Limb (tissue), 2 donors: Measurements from ENCODE around the gene FOXP1.
A peak's percentile ranks its signal among the peaks of the same experiment; 100 is the strongest.
"Not testable (repeated sequence)": the region's sequence is repeated elsewhere in the genome, so short reads cannot be mapped to it uniquely, and the experiment has no call there.

Source experiments
- DNase-seq, 2 donors: peaks; one replicate each; pipeline ENCODE4 v3.0.0-alpha.2; 2016; ENCODE audit errors: extremely low spot score in 2 of 2

Gene FOXP1

GRCh38 chr3:71345429-71346040 is 238.0 kb downstream of the FOXP1 start:
- DNase-seq: peak in 1 of 2 donors; percentile 45

- no peak for DNase-seq
These were observed 241.8 kb downstream of the FOXP1 start for GRCh38 chr3:71341721-71342120.

GRCh38 chr3:71339049-71339448 is 244.5 kb downstream of the FOXP1 start:
- no peak for DNase-seq

- no peak for DNase-seq
These were observed 250.7 kb downstream of the FOXP1 start for GRCh38 chr3:71332813-71333212.

GRCh38 chr3:71330909-71331308 is 252.6 kb downstream of the FOXP1 start:
- no peak for DNase-seq

GRCh38 chr3:71330505-71330904 is 253.0 kb downstream of the FOXP1 start:
- no peak for DNase-seq

GRCh38 chr3:71329817-71330216 is 253.7 kb downstream of the FOXP1 start:
- no peak for DNase-seq

GRCh38 chr3:71328926-71329325 is 254.6 kb downstream of the FOXP1 start:
- no peak for DNase-seq

GRCh38 chr3:71327936-71328335 is 255.6 kb downstream of the FOXP1 start:
- DNase-seq: no peak

- no peak for DNase-seq
These were observed 257.8 kb downstream of the FOXP1 start for GRCh38 chr3:71325715-71326114.

GRCh38 chr3:71324224-71324623 is 259.3 kb downstream of the FOXP1 start:
- DNase-seq: not testable (repeated sequence)

- no peak for DNase-seq
These were observed 260.0 kb downstream of the FOXP1 start for GRCh38 chr3:71323558-71323957.

GRCh38 chr3:71322154-71322553 is 261.4 kb downstream of the FOXP1 start:
- DNase-seq: no peak

- DNase-seq: no peak
These were observed 263.8 kb downstream of the FOXP1 start for GRCh38 chr3:71319771-71320170.

GRCh38 chr3:71318458-71318827 is 265.1 kb downstream of the FOXP1 start:
- no peak for DNase-seq

GRCh38 chr3:71317749-71318457 is 265.6 kb downstream of the FOXP1 start:
- no peak for DNase-seq

GRCh38 chr3:71317140-71317539 is 266.4 kb downstream of the FOXP1 start:
- DNase-seq: no peak

- no peak for DNase-seq
These were observed 267.3 kb downstream of the FOXP1 start for GRCh38 chr3:71316066-71316777.

- no peak for DNase-seq
These were observed 268.1 kb downstream of the FOXP1 start for GRCh38 chr3:71315431-71315830.

GRCh38 chr3:71313844-71314243 is 269.7 kb downstream of the FOXP1 start:
- no peak for DNase-seq

GRCh38 chr3:71312461-71312860 is 271.1 kb downstream of the FOXP1 start:
- DNase-seq: no peak

GRCh38 chr3:71311661-71312046 is 271.9 kb downstream of the FOXP1 start:
- no peak for DNase-seq
